ENCODE data around the gene MYH9.

Gene MYH9

GRCh38 chr22:36381513-36382128 is 6.1 kb downstream of the MYH9 start:
- Mint-ChIP-seq H3K9me3 (no peaks in the 10 kb centered on the region), H3K4me1 (peaks cover 85% of the 10 kb centered on the region), H3K4me3 (peak overlapping the region; percentile 99), H3K36me3 (peaks cover 100% of the 10 kb centered on the region), H3K27ac (peak overlapping the region; percentile 97)
- DNase-seq (ENCODE audit: low spot score in 2 of 2) = no peak
- ATAC-seq = no peak

GRCh38 chr22:36379593-36380361 is 8.0 kb downstream of the MYH9 start:
- peak in 1 of 2 donors; percentile 71 for DNase-seq (ENCODE audit: low spot score in 2 of 2)
- ATAC-seq = peak; percentile 9
- peak overlapping the region; percentile 96 for H3K27ac Mint-ChIP-seq
- H3K9me3 Mint-ChIP-seq = no peaks in the 10 kb centered on the region
- peak overlapping the region; percentile 99 for H3K4me3 Mint-ChIP-seq
- peaks cover 99% of the 10 kb centered on the region for H3K36me3 Mint-ChIP-seq
- H3K4me1 Mint-ChIP-seq = peaks cover 85% of the 10 kb centered on the region

- DNase-seq (ENCODE audit: low spot score in 2 of 2) = no peak
- Mint-ChIP-seq H3K9me3 (no peaks in the 10 kb centered on the region), H3K4me1 (peaks cover 82% of the 10 kb centered on the region), H3K4me3 (peak overlapping the region; percentile 99), H3K27ac (peak overlapping the region; percentile 96), H3K36me3 (peaks cover 99% of the 10 kb centered on the region)
- ATAC-seq = no peak
Observed at GRCh38 chr22:36378869-36379217, 8.9 kb downstream of the MYH9 start.

DNA sequence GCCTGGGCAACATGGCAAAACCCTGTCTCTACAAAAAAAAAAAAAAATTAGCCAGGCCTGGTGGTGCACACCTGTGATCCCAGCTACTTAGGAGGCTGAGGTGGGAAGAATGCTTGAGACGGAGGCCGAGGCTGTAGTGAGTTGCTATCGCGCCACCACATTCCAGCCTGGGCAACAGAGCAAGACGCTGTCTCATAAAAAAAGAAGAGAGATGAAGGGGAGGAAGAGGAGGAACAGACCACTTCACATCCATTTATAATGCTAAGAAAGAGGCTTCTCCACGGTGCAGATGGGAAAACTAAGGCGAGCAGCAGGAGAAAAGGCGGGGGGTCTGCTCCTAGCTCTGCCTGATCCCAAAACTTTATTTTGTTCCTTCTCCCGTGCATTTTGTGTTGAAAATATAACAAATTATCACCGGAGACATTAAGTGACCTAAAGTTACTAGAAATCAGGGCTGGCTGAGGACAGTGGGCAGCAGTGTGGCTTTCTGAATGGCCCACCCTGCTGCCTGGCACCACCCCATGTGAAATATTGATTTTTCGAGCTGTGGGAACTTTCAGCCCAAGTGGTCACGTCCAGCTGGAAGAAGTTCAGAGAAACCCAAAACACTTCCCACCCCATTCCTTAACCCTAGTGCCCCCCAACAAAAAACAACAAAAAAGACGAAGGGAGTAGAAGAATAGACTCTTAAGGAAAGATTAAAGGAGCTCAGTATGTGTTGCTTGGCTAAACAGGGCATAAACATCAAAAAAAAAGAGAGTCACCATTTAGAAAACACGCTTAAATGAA is 9.5 kb downstream of the MYH9 start:
- Mint-ChIP-seq H3K36me3 (peaks cover 99% of the 10 kb centered on the region), H3K4me1 (peaks cover 82% of the 10 kb centered on the region), H3K4me3 (peak overlapping the region; percentile 99), H3K9me3 (no peaks in the 10 kb centered on the region), H3K27ac (peak overlapping the region; percentile 96)
- ATAC-seq (no peak), DNase-seq (ENCODE audit: low spot score in 2 of 2) (peak in 1 of 2 donors; percentile 43)

DNA sequence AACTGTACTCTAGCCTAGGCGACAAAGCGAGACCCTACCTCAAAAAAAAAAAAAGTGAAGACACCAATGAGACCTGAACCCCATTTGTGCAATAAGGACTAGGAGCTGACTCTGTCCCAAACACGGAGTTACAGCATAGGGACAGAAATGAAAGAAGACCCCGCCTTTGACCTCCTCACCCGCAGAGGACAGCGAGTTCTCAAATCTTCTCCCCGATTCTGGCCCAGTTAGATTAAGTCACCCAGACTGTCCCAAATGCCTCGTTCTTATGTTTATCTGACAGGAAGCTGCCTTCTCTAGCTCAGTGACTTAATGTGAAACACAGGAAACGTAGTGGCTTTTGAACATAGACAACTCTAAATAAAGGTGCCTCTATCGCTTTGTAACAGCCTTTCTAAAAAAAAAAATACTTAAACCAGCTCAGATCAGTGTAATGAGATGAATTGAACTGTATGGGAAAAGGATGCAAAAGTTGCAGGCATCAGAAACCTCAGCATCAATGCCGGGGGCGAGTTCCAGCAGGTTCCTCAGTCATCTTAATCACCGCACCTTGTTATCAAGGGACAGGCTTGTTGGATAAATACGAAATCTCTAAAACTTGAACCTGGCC is 10.6 kb downstream of the MYH9 start:
- peak overlapping the region; percentile 99 for H3K4me3 Mint-ChIP-seq
- DNase-seq (ENCODE audit: low spot score in 2 of 2) (peak in 1 of 2 donors; percentile 66), ATAC-seq (peak; percentile 84)
- no peaks in the 10 kb centered on the region for H3K9me3 Mint-ChIP-seq
- peaks cover 99% of the 10 kb centered on the region for H3K36me3 Mint-ChIP-seq
- H3K4me1 Mint-ChIP-seq = peaks cover 88% of the 10 kb centered on the region
- peak overlapping the region; percentile 96 for H3K27ac Mint-ChIP-seq

DNA sequence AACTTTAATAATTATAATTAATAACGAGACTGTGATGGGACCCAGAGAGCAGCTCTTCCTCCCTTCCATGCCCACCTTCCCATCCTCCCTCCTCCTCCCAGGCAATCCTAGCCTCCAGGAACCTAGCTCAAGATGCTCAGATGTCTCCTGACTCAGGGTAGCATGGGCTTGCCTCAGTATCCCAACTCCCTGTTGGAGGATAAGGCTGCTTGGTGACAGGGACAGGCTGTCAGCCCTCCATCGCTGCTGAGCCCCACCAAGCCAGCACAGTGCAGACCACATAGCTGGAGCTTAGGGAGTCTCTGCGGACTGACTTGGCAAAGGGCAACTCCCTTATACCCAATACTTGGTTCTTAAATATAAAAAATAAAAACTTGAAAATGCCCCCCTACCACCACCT is 11.5 kb downstream of the MYH9 start:
- peaks cover 99% of the 10 kb centered on the region for H3K36me3 Mint-ChIP-seq
- H3K27ac Mint-ChIP-seq = peak overlapping the region; percentile 96
- peak overlapping the region; percentile 99 for H3K4me3 Mint-ChIP-seq
- peak in 1 of 2 donors; percentile 46 for DNase-seq (ENCODE audit: low spot score in 2 of 2)
- ATAC-seq = no peak
- H3K9me3 Mint-ChIP-seq = no peaks in the 10 kb centered on the region
- H3K4me1 Mint-ChIP-seq = peaks cover 89% of the 10 kb centered on the region

DNA sequence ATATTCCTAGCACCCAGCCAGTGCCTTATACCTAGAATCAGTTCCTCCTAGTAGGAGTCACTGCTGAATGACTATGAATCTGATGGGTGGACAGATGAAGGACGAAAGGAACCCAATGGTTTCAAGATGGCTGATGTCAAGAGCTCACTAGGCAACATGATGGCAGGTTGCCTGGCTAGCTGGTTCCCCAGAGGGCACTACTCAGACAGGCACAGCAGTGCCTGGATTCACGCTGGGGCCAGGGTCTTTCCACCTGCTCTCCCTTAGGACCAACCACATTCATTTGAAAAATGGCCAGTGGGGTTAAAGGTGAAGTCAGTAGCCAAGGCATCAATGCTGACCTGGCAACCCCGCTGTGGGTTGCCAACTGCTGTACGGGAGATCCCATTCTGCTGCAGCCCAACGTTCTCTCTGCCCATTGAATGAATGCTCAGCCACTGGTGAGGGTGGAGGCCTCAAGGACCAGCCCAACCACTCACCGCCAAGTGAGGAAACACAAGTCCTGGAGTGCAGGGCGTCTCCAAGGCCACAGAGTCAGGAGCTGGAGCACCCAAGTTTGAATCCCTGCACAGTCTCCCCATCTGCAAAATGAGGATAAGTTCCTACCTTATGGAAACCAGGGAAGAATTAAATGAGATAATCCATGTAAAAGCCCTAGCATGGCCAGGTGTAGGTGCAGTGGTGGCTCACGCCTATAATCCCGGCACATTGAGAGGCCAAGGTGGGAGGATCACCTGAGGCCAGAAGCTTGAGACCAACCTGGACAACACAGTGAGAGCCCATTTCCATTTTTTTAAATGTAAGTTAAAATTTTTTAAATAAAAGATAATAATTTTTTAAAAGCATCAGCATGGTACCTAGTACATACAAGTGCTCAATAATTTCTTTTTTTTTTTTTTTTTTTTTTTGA is 12.4 kb downstream of the MYH9 start:
- ATAC-seq (no peak), DNase-seq (ENCODE audit: low spot score in 2 of 2) (no peak)
- peak overlapping the region; percentile 99 for H3K4me3 Mint-ChIP-seq
- peak overlapping the region; percentile 92 for H3K27ac Mint-ChIP-seq
- H3K36me3 Mint-ChIP-seq = peaks cover 99% of the 10 kb centered on the region
- no peaks in the 10 kb centered on the region for H3K9me3 Mint-ChIP-seq
- H3K4me1 Mint-ChIP-seq = peaks cover 92% of the 10 kb centered on the region

- ATAC-seq (peak; percentile 85), DNase-seq (ENCODE audit: low spot score in 2 of 2) (no peak)
- peak overlapping the region; percentile 92 for H3K27ac Mint-ChIP-seq
- peaks cover 99% of the 10 kb centered on the region for H3K36me3 Mint-ChIP-seq
- peaks cover 92% of the 10 kb centered on the region for H3K4me1 Mint-ChIP-seq
- peak overlapping the region; percentile 99 for H3K4me3 Mint-ChIP-seq
- no peaks in the 10 kb centered on the region for H3K9me3 Mint-ChIP-seq
Observed at GRCh38 chr22:36374603-36375024, 13.2 kb downstream of the MYH9 start.

DNA sequence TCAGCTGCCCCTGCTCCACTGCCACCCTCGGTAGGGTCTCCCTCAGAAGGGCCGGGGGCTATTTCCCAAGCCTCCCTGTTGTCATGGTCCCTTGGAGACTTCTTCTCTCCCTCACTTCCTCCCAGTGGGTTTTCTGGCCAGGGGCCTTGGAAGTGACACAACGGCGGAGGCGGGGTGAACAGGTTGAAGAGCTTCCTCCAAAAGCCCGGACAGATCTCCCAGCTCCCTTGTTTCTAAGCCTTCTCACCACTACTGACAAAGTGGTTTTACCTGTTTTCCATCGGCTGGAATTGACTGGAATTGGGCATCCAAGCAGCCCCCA is 14.5 kb downstream of the MYH9 start:
- Mint-ChIP-seq H3K27ac (peak overlapping the region; percentile 92), H3K36me3 (peaks cover 99% of the 10 kb centered on the region), H3K9me3 (no peaks in the 10 kb centered on the region), H3K4me1 (peaks cover 92% of the 10 kb centered on the region), H3K4me3 (peak overlapping the region; percentile 99)
- DNase-seq (ENCODE audit: low spot score in 2 of 2) (no peak), ATAC-seq (no peak)

DNA sequence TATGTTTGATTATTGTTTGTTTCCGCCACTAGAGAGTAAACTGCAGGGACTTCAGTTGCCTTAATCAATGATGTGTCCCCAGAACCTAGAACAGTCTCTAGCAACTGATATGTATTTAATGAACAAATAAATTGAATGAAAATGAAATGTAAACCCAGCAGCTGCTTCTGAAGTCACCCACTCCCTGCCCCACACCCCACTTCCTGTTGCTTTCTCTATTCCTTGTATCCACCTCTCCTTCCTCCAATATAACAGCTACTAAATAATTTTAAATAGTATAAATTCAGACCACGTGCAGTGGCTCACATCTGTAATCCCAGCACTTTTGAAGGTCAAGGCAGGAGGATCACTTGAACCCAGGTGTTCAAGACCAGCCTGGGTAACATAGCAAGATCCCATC is 15.8 kb downstream of the MYH9 start:
- peak overlapping the region; percentile 92 for H3K27ac Mint-ChIP-seq
- peaks cover 92% of the 10 kb centered on the region for H3K4me1 Mint-ChIP-seq
- ATAC-seq (no peak), DNase-seq (ENCODE audit: low spot score in 2 of 2) (no peak)
- peaks cover 97% of the 10 kb centered on the region for H3K36me3 Mint-ChIP-seq
- peak overlapping the region; percentile 99 for H3K4me3 Mint-ChIP-seq
- no peaks in the 10 kb centered on the region for H3K9me3 Mint-ChIP-seq

DNA sequence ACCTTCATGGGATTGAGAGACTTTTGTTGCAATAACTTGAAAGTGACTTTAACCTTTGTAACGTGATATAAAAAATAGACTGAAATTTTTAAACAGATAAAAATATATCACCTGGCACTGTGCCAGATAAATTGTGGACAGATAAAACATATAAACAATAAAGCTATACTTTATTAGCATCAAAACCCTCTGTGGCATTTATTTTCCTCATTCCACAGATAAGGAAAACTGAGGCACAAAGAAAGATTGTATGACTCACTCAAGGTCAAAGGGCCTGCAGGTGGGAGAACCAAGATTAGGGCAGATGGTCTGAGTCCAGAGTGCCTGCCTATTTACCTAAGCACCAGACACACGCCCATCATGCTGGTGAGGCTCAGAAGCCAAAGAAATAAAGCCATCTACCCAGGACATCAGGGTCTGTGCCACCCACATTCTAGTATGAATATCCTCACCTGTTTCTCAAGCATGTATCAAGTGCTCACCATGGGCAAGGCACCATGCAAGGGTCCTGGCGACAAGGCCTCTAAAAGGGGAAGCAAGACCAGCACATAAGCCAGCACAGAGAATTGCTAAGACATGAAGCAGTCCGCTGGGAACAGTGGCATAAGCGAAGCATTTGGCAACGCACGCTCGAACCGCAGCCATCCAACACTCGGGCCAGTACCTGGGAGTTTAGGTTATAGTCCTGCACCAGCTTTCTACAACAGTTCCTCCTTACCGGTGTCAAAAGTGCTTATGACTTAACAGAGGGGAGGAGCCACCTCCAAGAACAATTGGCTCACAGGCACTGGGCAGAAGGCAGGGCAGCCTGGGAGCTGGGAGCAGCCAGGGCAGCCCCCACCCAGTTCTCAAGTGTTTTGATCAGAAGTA is 17.6 kb downstream of the MYH9 start:
- peaks cover 96% of the 10 kb centered on the region for H3K4me1 Mint-ChIP-seq
- DNase-seq (ENCODE audit: low spot score in 2 of 2) (no peak), ATAC-seq (peak; percentile 55)
- H3K4me3 Mint-ChIP-seq = peak overlapping the region; percentile 99
- H3K36me3 Mint-ChIP-seq = peaks cover 98% of the 10 kb centered on the region
- no peaks in the 10 kb centered on the region for H3K9me3 Mint-ChIP-seq
- peak overlapping the region; percentile 92 for H3K27ac Mint-ChIP-seq

GRCh38 chr22:36369004-36369921 is 18.5 kb downstream of the MYH9 start:
- Mint-ChIP-seq H3K4me3 (peak overlapping the region; percentile 99), H3K27ac (peak overlapping the region; percentile 92), H3K4me1 (peaks cover 96% of the 10 kb centered on the region), H3K36me3 (peaks cover 98% of the 10 kb centered on the region), H3K9me3 (no peaks in the 10 kb centered on the region)
- ATAC-seq = peak; percentile 9
- DNase-seq (ENCODE audit: low spot score in 2 of 2) = no peak

Measured in stimulated activated effector memory CD8-positive, alpha-beta T cell treated with anti-CD3 and anti-CD28 coated beads, Interleukin-12 subunit alpha, Interleukin-12 subunit beta, amount 100 ng/mL, for 72 hours (primary cell).